HG03342 (cell line): ENCODE data around the gene IQCH.
"Not testable (repeated sequence)": the region's sequence is repeated elsewhere in the genome, so short reads cannot be mapped to it uniquely, and the experiment has no call there.

ENCODE experiments used
- ATAC-seq: cut with Tn5 transposase; IDR thresholded peaks from one replicate; pipeline ENCODE4 v1.9.1; 2021; ENCODE audit warnings: mild to moderate bottlenecking, moderate library complexity; ENCODE audit not compliant: unreplicated experiment

IQCH gene

GRCh38 chr15:67244971-67245478 lies 9.6 kb upstream of the IQCH start:
- no peak for ATAC-seq

GRCh38 chr15:67246606-67247005 lies 8.0 kb upstream of the IQCH start:
- ATAC-seq = not testable (repeated sequence)

- ATAC-seq = no peak
Observed at GRCh38 chr15:67248011-67248505, 6.5 kb upstream of the IQCH start.

GRCh38 chr15:67249830-67250229 lies 4.8 kb upstream of the IQCH start:
- ATAC-seq = no peak

GRCh38 chr15:67251318-67251717 lies 3.3 kb upstream of the IQCH start:
- no peak for ATAC-seq

GRCh38 chr15:67253101-67253500 lies 1.5 kb upstream of the IQCH start:
- ATAC-seq = no peak

GRCh38 chr15:67253549-67254237 lies 893 bp upstream of the IQCH start:
- ATAC-seq = no peak

- ATAC-seq = no peak
Observed at GRCh38 chr15:67256051-67256450, 1.5 kb downstream of the IQCH start.

GRCh38 chr15:67258412-67258811 lies 3.8 kb downstream of the IQCH start:
- not testable (repeated sequence) for ATAC-seq

- no peak for ATAC-seq
Observed at GRCh38 chr15:67259379-67259778, 4.8 kb downstream of the IQCH start.

- no peak for ATAC-seq
Observed at GRCh38 chr15:67259806-67260205, 5.2 kb downstream of the IQCH start.

GRCh38 chr15:67266870-67267269 lies 12.3 kb downstream of the IQCH start:
- ATAC-seq = no peak

GRCh38 chr15:67267440-67267839 lies 12.9 kb downstream of the IQCH start:
- ATAC-seq = no peak

- no peak for ATAC-seq
Observed at GRCh38 chr15:67267951-67268941, 13.7 kb downstream of the IQCH start.

- no peak for ATAC-seq
Observed at GRCh38 chr15:67274236-67274635, 19.6 kb downstream of the IQCH start.

- no peak for ATAC-seq
Observed at GRCh38 chr15:67276666-67277065, 22.1 kb downstream of the IQCH start.

GRCh38 chr15:67280217-67280616 lies 25.6 kb downstream of the IQCH start:
- no peak for ATAC-seq

- no peak for ATAC-seq
Observed at GRCh38 chr15:67281714-67282113, 27.1 kb downstream of the IQCH start.

GRCh38 chr15:67285625-67286024 lies 31.0 kb downstream of the IQCH start:
- not testable (repeated sequence) for ATAC-seq

GRCh38 chr15:67286400-67286799 lies 31.8 kb downstream of the IQCH start:
- ATAC-seq = not testable (repeated sequence)

- ATAC-seq = no peak
Observed at GRCh38 chr15:67290319-67290718, 35.7 kb downstream of the IQCH start.

- ATAC-seq = no peak
Observed at GRCh38 chr15:67296188-67296587, 41.6 kb downstream of the IQCH start.
